Heart left ventricle (tissue), 16 donors: ENCODE measurements around the gene CLCN1. TPM values are rescaled to one million over a fixed set of nuclear protein-coding genes. Genes with fewer than 3 reads are reported as not detected.

Experiments used
- ATAC-seq, 4 donors: fragments of 200-7000 bp; cut with Tn5 transposase; one replicate each; pipeline ENCODE4 v1.9.1; 2020 to 2022; ENCODE audit warnings: moderate library complexity in 4 of 4, mild to moderate bottlenecking in 3 of 4, moderate number of reproducible peaks in 1 of 4
- DNase-seq, 5 donors: peaks; one replicate each; pipeline ENCODE4 v3.0.0-alpha.2; 2020
- H3K27ac ChIP-seq, 12 donors: fragments of 200-600 bp; sonication (generic) in 4 of 12; one replicate each; pipeline versions ENCODE4 v1.5.0 to v1.8.0; 2016 to 2022; ENCODE audit warnings: mild to moderate bottlenecking in 2 of 12
- H3K27me3 ChIP-seq, 9 donors: fragments of 200-600 bp; sonication (generic) in 2 of 9; one replicate each; pipeline versions ENCODE4 v1.5.1 to v1.8.0; 2016 to 2022; ENCODE audit warnings: mild to moderate bottlenecking in 3 of 9
- H3K36me3 ChIP-seq, 9 donors: fragments of 200-600 bp; sonication (generic) in 2 of 9; one replicate each; pipeline versions ENCODE4 v1.5.0 to v1.8.0; 2018 to 2022; ENCODE audit warnings: mild to moderate bottlenecking in 2 of 9
- H3K4me1 ChIP-seq, 12 donors: fragments of 200-600 bp; sonication (generic) in 4 of 12; one replicate each; pipeline versions ENCODE4 v1.5.0 to v1.8.0; 2016 to 2022; ENCODE audit warnings: mild to moderate bottlenecking in 3 of 12
- H3K4me3 ChIP-seq, 12 donors: fragments of 200-600 bp; sonication (generic) in 4 of 12; one replicate each; pipeline versions ENCODE4 v1.5.0 to v1.8.0; 2017 to 2022; ENCODE audit warnings: mild to moderate bottlenecking in 9 of 12, moderate library complexity in 4 of 12
- H3K9me3 ChIP-seq, 12 donors: fragments of 200-600 bp; sonication (generic) in 4 of 12; one replicate each; pipeline versions ENCODE4 v1.5.0 to v1.8.0; 2016 to 2022; ENCODE audit warnings: mild to moderate bottlenecking in 1 of 12
- CTCF ChIP-seq, 12 donors: fragments of 200-600 bp; sonication (generic) in 4 of 12; IDR thresholded peaks; one replicate each; pipeline versions ENCODE4 v1.5.0 to v1.8.0; 2018 to 2022; ENCODE audit warnings: antibody characterized with exemption in 12 of 12, mild to moderate bottlenecking in 5 of 12
- POLR2A ChIP-seq, 2 donors: fragments of 450-650 bp; IDR thresholded peaks; one replicate each; pipeline ENCODE4 v1.6.1; 2017; ENCODE audit warnings: antibody characterized with exemption in 2 of 2, mild to moderate bottlenecking in 2 of 2, moderate library complexity in 2 of 2
- WGBS, 4 donors: extraction: QIAGEN DNeasy Blood & Tissue Kit in 2 of 4; methylation state at CpG; one replicate each; pipeline versions ENCODE4 v1.1.5 to v1.1.7; 2013 to 2018; 5-methylcytosine and 5-hydroxymethylcytosine counted together
- intact Hi-C, 10 donors: fragments of 100-400 bp; cut with DNase I; formaldehyde crosslinking; loops; one replicate each; pipeline versions ENCODE4 v1.11.1 to v1.14.2; 2022
- polyA plus RNA-seq, 2 donors: library from polyadenylated mRNA; stranded (reverse); fragments of 200-250 nt; gene quantifications; one replicate each; pipeline ENCODE4 v1.2.3, GENCODE V29; 2013
- total RNA-seq, 9 donors: library from RNA; depleted of rRNA in 2 of 9; stranded (reverse); fragments of >200 nt in 2 of 9; fragmentation: NEBNext Ultra II Directional in 3 of 9; extraction: Animal tissue kit (Norgen Biotek cat#: 25700) in 3 of 9; gene quantifications; one replicate each; pipeline versions ENCODE4 v1.1.0 to v1.2.4, GENCODE V29; 2016 to 2023
- donor health status: ischemic (EF 13 %, LVEDD 7.1; RV severe dilation, severe dysfunction).
- donor health status: healthy with polysubstance abuse.
- donor health status: DM: no; HTN: yes; CAD: no.
- donor health status: DM: no; HTN: no; CAD: no.
- donor health status: ischemic (EF 25% LVEDD 6.9; RV normal size, moderate dysfunction).
- donor health status: ischemic (EF 25% LVEDD 5.7; RV mildly dilated, moderate dysfunction).
- donor health status: healthy.
- donor health status: DM: yes; HTN: yes; CAD: no.
- donor health status: ischemic (EF 35%, LVEDD 5.7; RV mildly dilated, moderate dysfunction).
- donor health status: nonischemic (EF 11% LVEDD 7.7; RV severe dilation, severe dysfunction).
- donor health status: DM: yes; HTN: yes; CAD: no.
- donor health status: PGD.
- donor health status: ischemic (EF 29% LVEDD 5.4; RV normal size, mild dysfunction).
- donor health status: nonischemic (EF 23%, LVEDD 6.1; RV moderate dilation, normal function).

The CLCN1 gene
- total and polyA plus RNA-seq, 11 donors = 0.03 to 1.4 TPM; not detected in 9

- 84 to 93% (median 87%) methylated on average over 4 of the region's 4 CpGs for WGBS, 4 donors
- H3K9me3 ChIP-seq = no peaks in the 10 kb centered on the region
- ATAC-seq = no peak
- no peak overlapping the region for H3K27ac ChIP-seq
- TF ChIP-seq CTCF (IDR thresholded peaks at IDR 0.05) = no peak
- no peak for TF ChIP-seq POLR2A (IDR thresholded peaks at IDR 0.05)
- intact Hi-C loops = loop anchor here in 2 of 10 donors (5.0 to 10.0 kb wide), 2 partner anchors 47 to 126 kb away; no protein-coding TSS in a partner anchor
- no peaks in the 10 kb centered on the region for H3K36me3 ChIP-seq
- no peak for DNase-seq
- no peak overlapping the region for H3K4me3 ChIP-seq
- peaks cover 0 to 17% (median 0%) of the 10 kb centered on the region in 12 donors for H3K4me1 ChIP-seq
- H3K27me3 ChIP-seq = peaks cover 0 to 20% (median 10%) of the 10 kb centered on the region in 9 donors
These were observed 52.1 kb downstream of the CLCN1 start for GRCh38 chr7:143367972-143368371.

GRCh38 chr7:143368387-143368786 lies 52.5 kb downstream of the CLCN1 start:
- H3K4me3 ChIP-seq = no peak overlapping the region
- no peak overlapping the region for H3K27ac ChIP-seq
- WGBS, 4 donors = 94 to 100% (median 100%) methylated on average over 1 of the region's 1 CpG
- TF ChIP-seq CTCF (IDR thresholded peaks at IDR 0.05) (no peak), POLR2A (IDR thresholded peaks at IDR 0.05) (no peak)
- intact Hi-C loops = loop anchor here in 2 of 10 donors (5.0 to 10.0 kb wide), 2 partner anchors 46 to 126 kb away; no protein-coding TSS in a partner anchor
- H3K27me3 ChIP-seq = peaks cover 0 to 16% (median 6%) of the 10 kb centered on the region in 9 donors
- H3K36me3 ChIP-seq = no peaks in the 10 kb centered on the region
- ATAC-seq (no peak), DNase-seq (no peak)
- H3K4me1 ChIP-seq = peaks cover 0 to 19% (median 0%) of the 10 kb centered on the region in 12 donors
- no peaks in the 10 kb centered on the region for H3K9me3 ChIP-seq

- H3K36me3 ChIP-seq = no peaks in the 10 kb centered on the region
- H3K9me3 ChIP-seq = no peaks in the 10 kb centered on the region
- DNase-seq = no peak
- H3K4me1 ChIP-seq = peaks cover 0 to 35% (median 0%) of the 10 kb centered on the region in 12 donors
- H3K27me3 ChIP-seq = peaks cover 0 to 3% (median 0%) of the 10 kb centered on the region in 9 donors
- ATAC-seq = no peak
- H3K4me3 ChIP-seq = no peak overlapping the region
- no peak overlapping the region for H3K27ac ChIP-seq
- intact Hi-C loops = loop anchor here in 2 of 10 donors (5.0 to 10.0 kb wide), 3 partner anchors 45 to 128 kb away; partner anchors contain the start of gene GSTK1 (in 1 of the 2)
- WGBS, 4 donors = 83 to 86% (median 85%) methylated on average over 12 of the region's 12 CpGs
- no peak for TF ChIP-seq POLR2A (IDR thresholded peaks at IDR 0.05)
- no peak for TF ChIP-seq CTCF (IDR thresholded peaks at IDR 0.05)
These were observed 54.1 kb downstream of the CLCN1 start for GRCh38 chr7:143369678-143370651.

- Histone ChIP-seq H3K36me3 (no peaks in the 10 kb centered on the region), H3K9me3 (no peaks in the 10 kb centered on the region), H3K4me1 (peaks cover 0 to 56% (median 0%) of the 10 kb centered on the region in 12 donors), H3K27ac (peak overlapping the region in 1 of 12 donors; percentile 70), H3K4me3 (no peak overlapping the region), H3K27me3 (no peaks in the 10 kb centered on the region)
- intact Hi-C loops = loop anchor here in 1 of 10 donors (10.0 kb wide), 1 partner anchor 107 kb away; the partner anchor contains the start of gene GSTK1
- peak in 3 of 4 donors; percentile 64 to 76 (median 74) for ATAC-seq
- DNase-seq = peak in 3 of 5 donors; percentile 64 to 73 (median 67)
- WGBS, 4 donors = 35 to 54% (median 46%) methylated on average over 4 of the region's 4 CpGs
- TF ChIP-seq CTCF (IDR thresholded peaks at IDR 0.05) = peak in 3 of 12 donors; percentile 25 to 34 (median 26)
- TF ChIP-seq POLR2A (IDR thresholded peaks at IDR 0.05) = no peak
These were observed 56.2 kb downstream of the CLCN1 start for GRCh38 chr7:143372070-143372469.
